OCI-LY7 (cell line): ENCODE results near the gene MTM1. TPM values are rescaled to one million over a fixed set of nuclear protein-coding genes. Genes with fewer than 3 reads are reported as not detected.

Experiments used
- BruUV-seq: library from RNA; stranded (reverse); fragments of 400-500 nt; replicated peaks from 2 replicates; lab custom pipeline; 2021; lab: Mats Ljungman, UMichigan
- CTCF ChIA-PET: fragments of 300-600 bp; sonication (Branson Sonifier 250); formaldehyde crosslinking; loops from one replicate; lab custom pipeline; 2022; ENCODE audit warnings: antibody characterized with exemption; ENCODE audit not compliant: unreplicated experiment; lab: Charles Lee
- POLR2A ChIA-PET: fragments of 300-600 bp; sonication (Branson Sonifier 250); formaldehyde crosslinking; loops from one replicate; lab custom pipeline; 2022; ENCODE audit warnings: antibody characterized with exemption; lab: Charles Lee
- DNase-seq: peaks from one replicate; pipeline ENCODE4 v3.0.0-alpha.2; 2015; ENCODE audit warnings: low spot score
- H2AFZ ChIP-seq: fragments of 200-600 bp; sonication (generic), shearing (Covaris generic); 2 replicates; pipeline ENCODE4 v1.6.1; 2014; ENCODE audit warnings: mild to moderate bottlenecking, antibody characterized with exemption, low read length, moderate library complexity
- H3K27ac ChIP-seq: fragments of 200-600 bp; sonication (generic); 2 replicates; pipeline ENCODE4 v1.5.1; 2014; ENCODE audit warnings: mixed run types, low read depth, mild to moderate bottlenecking, moderate library complexity, low read length, inconsistent platforms; ENCODE audit not compliant: poor library complexity, severe bottlenecking
- H3K36me3 ChIP-seq: fragments of 200-600 bp; sonication (generic); 2 replicates; pipeline ENCODE4 v1.6.1; 2014; ENCODE audit warnings: mild to moderate bottlenecking, antibody characterized with exemption, low read length, moderate library complexity, mixed read lengths; ENCODE audit not compliant: insufficient read depth
- H3K4me1 ChIP-seq: fragments of 200-600 bp; sonication (generic); 2 replicates; pipeline ENCODE4 v1.5.1; 2014; ENCODE audit warnings: mild to moderate bottlenecking, low read length; ENCODE audit not compliant: insufficient read depth, poor library complexity, severe bottlenecking
- H3K4me2 ChIP-seq: fragments of 200-600 bp; sonication (generic); 2 replicates; pipeline ENCODE4 v1.6.1; 2014; ENCODE audit warnings: mild to moderate bottlenecking, low read length
- H3K4me3 ChIP-seq: fragments of 200-600 bp; sonication (generic); 2 replicates; pipeline ENCODE4 v1.5.1; 2014; ENCODE audit warnings: mild to moderate bottlenecking, low read depth, low read length; ENCODE audit not compliant: poor library complexity, severe bottlenecking
- H3K79me2 ChIP-seq: fragments of 200-600 bp; sonication (generic); 2 replicates; pipeline ENCODE4 v1.6.1; 2016; ENCODE audit warnings: low read depth, mild to moderate bottlenecking, low read length, moderate library complexity, mixed read lengths; ENCODE audit not compliant: insufficient read depth
- H3K9me2 ChIP-seq: fragments of 200-600 bp; sonication (generic); 2 replicates; pipeline ENCODE4 v1.6.1; 2016; ENCODE audit warnings: mild to moderate bottlenecking, low read length, mixed read lengths; ENCODE audit not compliant: insufficient read depth
- H3K9me3 ChIP-seq: fragments of 200-600 bp; sonication (generic); 2 replicates; pipeline ENCODE4 v1.6.1; 2014; ENCODE audit warnings: mild to moderate bottlenecking, mixed run types, low read length, mixed read lengths
- H4K20me1 ChIP-seq: fragments of 200-600 bp; sonication (generic); 2 replicates; pipeline ENCODE4 v1.6.1; 2014; ENCODE audit warnings: mild to moderate bottlenecking, antibody characterized with exemption, low read length, moderate library complexity, mixed read lengths; ENCODE audit not compliant: insufficient read depth
- CTCF ChIP-seq: fragments of 200-600 bp; sonication (generic); conservative IDR thresholded peaks from 2 replicates; pipeline ENCODE4 v1.5.1; 2014; ENCODE audit warnings: mild to moderate bottlenecking, antibody characterized with exemption, low read length, moderate library complexity, mixed read lengths
- EZH2phosphoT487 ChIP-seq: fragments of 200-600 bp; sonication (generic); IDR thresholded peaks from 2 replicates; pipeline ENCODE4 v1.6.1; 2018; ENCODE audit warnings: low read depth, borderline replicate concordance, mild to moderate bottlenecking, mixed run types, antibody characterized with exemption, low read length, moderate library complexity, mixed read lengths
- intact Hi-C: fragments of 100-400 bp; cut with micrococcal nuclease; formaldehyde crosslinking; loops from one replicate; pipeline ENCODE4 v1.10.0; 2022; ENCODE audit not compliant: unreplicated experiment
- total RNA-seq, 2 experiments: library from RNA; depleted of rRNA in 1 of 2; stranded (reverse); fragments of >200 nt in 1 of 2; shearing (Covaris generic) in 1 of 2; gene quantifications; 2 replicates each; pipeline ENCODE4 v1.2.3, GENCODE V29; 2014 to 2022

Gene MTM1
- total RNA-seq, 2 experiments from 2014 or later, result 6.0 to 19.7 TPM

- DNase-seq, result no peak
- H3K9me3 ChIP-seq, result no peaks in the 10 kb centered on the region
- no peak overlapping the region for H2AFZ ChIP-seq
- H4K20me1 ChIP-seq, result no peaks in the 10 kb centered on the region
- intact Hi-C loops, result no loop called here
- H3K4me3 ChIP-seq, result no peak overlapping the region
- no peaks in the 10 kb centered on the region for H3K9me2 ChIP-seq
- no peak for TF ChIP-seq EZH2phosphoT487
- no peaks in the 10 kb centered on the region for H3K79me2 ChIP-seq
- peaks cover 3% of the 10 kb centered on the region for H3K4me1 ChIP-seq
- H3K27ac ChIP-seq, result no peak overlapping the region
- ChIA-PET POLR2A (no interaction called here), CTCF (no interaction called here)
- peaks cover 3% of the 10 kb centered on the region; the same call in 1 of the 2 replicates for H3K36me3 ChIP-seq
- no peak overlapping the region for H3K4me2 ChIP-seq
- BruUV-seq, result no TSS peak
Measured at GRCh38 chrX:150621652-150622051, 53.2 kb downstream of the MTM1 start.

GRCh38 chrX:150623583-150623982 is 55.2 kb downstream of the MTM1 start:
- Histone ChIP-seq H3K4me3 (no peak overlapping the region), H3K4me1 (no peaks in the 10 kb centered on the region), H3K9me3 (no peaks in the 10 kb centered on the region), H4K20me1 (no peaks in the 10 kb centered on the region), H3K36me3 (no peaks in the 10 kb centered on the region), H3K9me2 (no peaks in the 10 kb centered on the region), H3K27ac (no peak overlapping the region), H3K79me2 (no peaks in the 10 kb centered on the region), H3K4me2 (no peak overlapping the region), H2AFZ (no peak overlapping the region)
- no TSS peak for BruUV-seq
- CTCF ChIA-PET, result no interaction called here
- no peak for DNase-seq
- TF ChIP-seq EZH2phosphoT487 (no peak), CTCF (no peak)
- intact Hi-C loops, result no loop called here
- POLR2A ChIA-PET, result no interaction called here

- no peaks in the 10 kb centered on the region for H3K4me1 ChIP-seq
- no peaks in the 10 kb centered on the region for H3K79me2 ChIP-seq
- H3K9me3 ChIP-seq, result no peaks in the 10 kb centered on the region
- no peaks in the 10 kb centered on the region for H3K9me2 ChIP-seq
- no peaks in the 10 kb centered on the region for H3K36me3 ChIP-seq
- H3K4me2 ChIP-seq, result no peak overlapping the region
- no peak overlapping the region for H3K27ac ChIP-seq
- H2AFZ ChIP-seq, result no peak overlapping the region
- ChIA-PET POLR2A (no interaction called here), CTCF (no interaction called here)
- no peak overlapping the region for H3K4me3 ChIP-seq
- BruUV-seq, result no TSS peak
- no peak for TF ChIP-seq CTCF
- intact Hi-C loops, result no loop called here
- H4K20me1 ChIP-seq, result no peaks in the 10 kb centered on the region
- no peak for DNase-seq
Measured at GRCh38 chrX:150625097-150625496, 56.7 kb downstream of the MTM1 start.
